GM12878 (cell line): ENCODE data around the gene PPP2R2D. TPM values are rescaled to one million over a fixed set of nuclear protein-coding genes. Genes with fewer than 3 reads are reported as not detected.

Experiments used
- ATAC-seq: fragments of 200-7000 bp; cut with Tn5 transposase; 3 replicates; pipeline ENCODE4 v1.9.1; 2020; ENCODE audit warnings: mild to moderate bottlenecking, moderate library complexity
- BruUV-seq: library from RNA; stranded (reverse); fragments of 400-500 nt; replicated peaks from 2 replicates; lab custom pipeline; 2021; lab: Mats Ljungman, UMichigan
- CTCF ChIA-PET: fragments of 300-600 bp; sonication (Branson Sonifier 250); formaldehyde crosslinking; extraction: SDS; loops from one replicate; lab custom pipeline; 2021; ENCODE audit warnings: inconsistent platforms; lab: Yijun Ruan, JAX
- POLR2A ChIA-PET: fragments of 350-600 bp; formaldehyde crosslinking; extraction: SDS; loops from one replicate; lab custom pipeline; 2021; ENCODE audit warnings: inconsistent platforms; lab: Charles Lee
- RAD21 ChIA-PET: fragments of 300-600 bp; sonication (Branson Sonifier 250); formaldehyde crosslinking; loops from one replicate; lab custom pipeline; 2023; ENCODE audit warnings: antibody characterized with exemption; ENCODE audit not compliant: unreplicated experiment; lab: Charles Lee
- SMC1A ChIA-PET: fragments of 300-600 bp; sonication (Branson Sonifier 250); formaldehyde crosslinking; loops from one replicate; lab custom pipeline; 2023; ENCODE audit not compliant: unreplicated experiment, uncharacterized antibody; lab: Charles Lee
- DNase-seq: peaks from one replicate; pipeline ENCODE4 v3.0.0-alpha.2; 2011; ENCODE audit warnings: low read depth, low spot score
- FAIRE-seq: peaks from 3 replicates; lab custom pipeline; 2011; peaks lifted over from hg19 to GRCh38; lab: Jason Lieb, UNC
- H2AFZ ChIP-seq: 2 replicates; pipeline ENCODE4 v1.6.0; 2011; ENCODE audit warnings: low read depth, low read length, control low read depth; ENCODE audit not compliant: control insufficient read depth
- H3K27ac ChIP-seq: 2 replicates; pipeline ENCODE4 v1.5.1; 2011; ENCODE audit warnings: control low read depth; ENCODE audit not compliant: control insufficient read depth, insufficient read depth
- H3K27me3 ChIP-seq, 2 experiments: replicated peaks in 1 of 2; 2 replicates each; pipeline versions ENCODE4 v1.6.0 to v1.6.1; 2011; ENCODE audit warnings: low read length in 1 of 2; ENCODE audit not compliant: control insufficient read depth in 2 of 2, insufficient read depth in 2 of 2
- H3K36me3 ChIP-seq, 2 experiments: 2 replicates each; pipeline ENCODE4 v1.5.1; 2011; ENCODE audit warnings: low read length in 1 of 2; ENCODE audit not compliant: control insufficient read depth in 2 of 2, insufficient read depth in 2 of 2
- H3K4me1 ChIP-seq: 2 replicates; pipeline ENCODE4 v1.6.1; 2011; ENCODE audit warnings: mild to moderate bottlenecking, low read length, moderate library complexity, mixed read lengths; ENCODE audit not compliant: control insufficient read depth, insufficient read depth
- H3K4me2 ChIP-seq: 2 replicates; pipeline ENCODE4 v1.6.0; 2011; ENCODE audit warnings: control low read depth; ENCODE audit not compliant: control insufficient read depth, insufficient read depth
- H3K4me3 ChIP-seq: fragments of 200-600 bp; sonication (generic); 2 replicates; pipeline ENCODE4 v1.5.1; 2016
- H3K79me2 ChIP-seq: 2 replicates; pipeline ENCODE4 v1.6.0; 2011; ENCODE audit warnings: low read length; ENCODE audit not compliant: control insufficient read depth, insufficient read depth
- H3K9ac ChIP-seq: 2 replicates; pipeline ENCODE4 v1.8.0; 2011; ENCODE audit warnings: low read length, control low read depth, mixed read lengths; ENCODE audit not compliant: control insufficient read depth, insufficient read depth
- H3K9me3 ChIP-seq: replicated peaks from 3 replicates; pipeline ENCODE4 v1.5.1; 2011; ENCODE audit warnings: mild to moderate bottlenecking, low read length; ENCODE audit not compliant: control insufficient read depth, insufficient read depth
- H4K20me1 ChIP-seq: 2 replicates; pipeline ENCODE4 v1.6.0; 2011; ENCODE audit not compliant: control insufficient read depth, insufficient read depth
- BHLHE40 ChIP-seq, 2 experiments: fragments of 450-650 bp in 1 of 2; IDR thresholded peaks; 2 replicates each; pipeline ENCODE4 v1.6.1; 2011 to 2017; ENCODE audit warnings: low read depth in 2 of 2, borderline replicate concordance in 1 of 2, improper control_type of control experiment in 1 of 2, low read length in 1 of 2, mild to moderate bottlenecking in 1 of 2
- BRCA1 ChIP-seq: IDR thresholded peaks from 2 replicates; pipeline ENCODE4 v1.6.1; 2011; ENCODE audit warnings: low read depth, low read length, improper control_type of control experiment
- CBFB ChIP-seq: IDR thresholded peaks from 2 replicates; pipeline ENCODE4 v1.6.1; 2016; ENCODE audit warnings: antibody characterized with exemption, low read depth
- CHD2 ChIP-seq: IDR thresholded peaks from 2 replicates; pipeline ENCODE4 v1.6.1; 2011; ENCODE audit warnings: low read depth, low read length, improper control_type of control experiment, borderline replicate concordance
- HDGF ChIP-seq: fragments of 450-650 bp; IDR thresholded peaks from 2 replicates; pipeline ENCODE4 v1.6.1; 2016; ENCODE audit warnings: antibody characterized with exemption
- IKZF1 ChIP-seq: fragments of 450-650 bp; conservative IDR thresholded peaks from 2 replicates; pipeline ENCODE4 v1.6.1; 2017; ENCODE audit warnings: antibody characterized with exemption, mild to moderate bottlenecking
- IRF3 ChIP-seq: fragments of 450-650 bp; IDR thresholded peaks from 2 replicates; pipeline ENCODE4 v1.6.1; 2014; ENCODE audit warnings: mild to moderate bottlenecking
- IRF4 ChIP-seq: IDR thresholded peaks from 2 replicates; pipeline ENCODE4 v1.6.1; 2011; ENCODE audit warnings: low read depth, low read length
- MXI1 ChIP-seq: fragments of 150-350 bp; IDR thresholded peaks from 2 replicates; pipeline ENCODE4 v1.6.1; 2011; ENCODE audit warnings: low read depth, mild to moderate bottlenecking, inconsistent platforms, low read length, improper control_type of control experiment
- POLR2AphosphoS2 ChIP-seq: IDR thresholded peaks from 2 replicates; pipeline ENCODE4 v1.6.1; 2011; ENCODE audit warnings: low read depth, mild to moderate bottlenecking, low read length, improper control_type of control experiment, moderate library complexity
- RELB ChIP-seq: fragments of 450-650 bp; IDR thresholded peaks from 2 replicates; pipeline ENCODE4 v1.6.1; 2017; ENCODE audit warnings: low read depth, mild to moderate bottlenecking, moderate library complexity
- RFX5 ChIP-seq: IDR thresholded peaks from 2 replicates; pipeline ENCODE4 v1.6.1; 2011; ENCODE audit warnings: low read depth, low read length, improper control_type of control experiment
- STAT1 ChIP-seq: fragments of 450-650 bp; conservative IDR thresholded peaks from 2 replicates; pipeline ENCODE4 v1.6.1; 2014; ENCODE audit warnings: antibody characterized with exemption, mild to moderate bottlenecking
- TCF3 ChIP-seq: IDR thresholded peaks from 2 replicates; pipeline ENCODE4 v1.6.1; 2012; ENCODE audit warnings: low read depth, mild to moderate bottlenecking, low read length, borderline replicate concordance; ENCODE audit not compliant: insufficient read depth
- WGBS: methylation state at CpG from one replicate; pipeline ENCODE4 v1.1.6; 2016; ENCODE audit warnings: low lambda C conversion rate; ENCODE audit not compliant: insufficient replicate concordance, insufficient coverage; ENCODE audit errors: missing lambda C conversion rate; 5-methylcytosine and 5-hydroxymethylcytosine counted together
- in situ Hi-C: fragments of 300-500 bp; cut with MboI; formaldehyde crosslinking; loops from 9 replicates; pipeline ENCODE4 v1.14.3; 2018; ENCODE audit warnings: mixed read lengths
- intact Hi-C: fragments of 100-400 bp; cut with micrococcal nuclease; formaldehyde crosslinking; loops from one replicate; pipeline ENCODE4 v1.14.2; 2022; ENCODE audit not compliant: unreplicated experiment
- polyA plus RNA-seq, 11 experiments: library from polyadenylated mRNA; depleted of rRNA in 4 of 11; unstranded in 6 of 11; stranded (reverse) in 5 of 11; fragments of >200 nt; fragmentation: Nextera tagmentation in 4 of 11; fragmentation: Illumina TruSeq in 1 of 11; extraction: Ambion mirVana in 4 of 11; extraction: Trizol in 1 of 11; gene quantifications; 1 replicate in 1 of 11; 2 replicates in 10 of 11; pipeline versions ENCODE4 v1.2.1 to v1.2.3, GENCODE V29; 2011 to 2016; ENCODE audit warnings: inconsistent platforms in 2 of 11, missing spikeins in 2 of 11, low read depth in 1 of 11
- total RNA-seq, 4 experiments: library from RNA; depleted of rRNA in 3 of 4; stranded (reverse); fragments of >200 nt in 3 of 4; fragmentation: Illumina TruSeq in 1 of 4; extraction: Trizol in 1 of 4; gene quantifications; 2 replicates each; pipeline versions ENCODE4 v1.2.1 to v1.2.3, GENCODE V29; 2013 to 2021

The PPP2R2D gene
- total and polyA plus RNA-seq, 10 of the 15 experiments (the other 5 are each of a cell fraction or from before 2014, with no cell fraction given): 2.8 to 41.9 (median 21.8) TPM

DNA sequence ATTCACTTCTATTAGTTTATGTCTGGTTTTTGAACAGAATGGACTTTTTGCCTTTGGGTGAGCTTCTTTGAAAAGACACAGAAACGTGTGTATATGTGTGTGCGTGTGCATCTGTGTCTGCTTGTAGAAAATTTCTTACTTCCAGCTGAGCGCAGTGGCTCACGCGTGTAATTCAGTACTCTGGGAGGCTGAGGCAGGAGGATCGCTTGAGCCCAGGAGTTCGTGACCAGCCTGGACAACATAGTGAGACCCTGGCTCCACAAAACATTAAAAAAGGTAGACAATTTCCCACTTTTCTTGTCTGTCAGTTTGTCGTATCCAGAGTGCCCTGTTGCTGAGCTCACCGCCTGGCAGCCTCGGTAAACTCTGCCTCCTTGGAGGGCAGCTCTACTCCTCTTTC, 25.4 kb downstream of the PPP2R2D start:
- Histone ChIP-seq H3K27ac (no peak overlapping the region), H3K36me3 (peaks cover 2 to 5% of the 10 kb centered on the region in 2 experiments; a peak in 3 of 4 replicates), H3K9me3 (peaks cover 7% of the 10 kb centered on the region), H2AFZ (no peak overlapping the region), H3K4me3 (no peak overlapping the region), H3K4me2 (no peak overlapping the region), H3K9ac (no peak overlapping the region), H3K27me3 (no peaks in the 10 kb centered on the region), H3K79me2 (peaks cover 76% of the 10 kb centered on the region), H4K20me1 (peaks cover 4% of the 10 kb centered on the region; the same call in 1 of the 2 replicates), H3K4me1 (peaks cover 25% of the 10 kb centered on the region)
- RAD21 ChIA-PET: no interaction called here
- ATAC-seq (no peak), DNase-seq (no peak), FAIRE-seq (no peak)
- 100% methylated on average over 8 of the region's 10 CpGs for WGBS
- SMC1A ChIA-PET: no interaction called here
- intact Hi-C loops: no loop called here
- in situ Hi-C loops: no loop called here
- TF ChIP-seq CBFB: no peak
- TF ChIP-seq IKZF1: no peak
- TF ChIP-seq IRF3: no peak
- TF ChIP-seq RELB: no peak
- TF ChIP-seq POLR2AphosphoS2: no peak
- no peak for TF ChIP-seq TCF3
- no peak for TF ChIP-seq RFX5
- no peak for TF ChIP-seq CHD2
- no peak for TF ChIP-seq STAT1
- TF ChIP-seq BRCA1: no peak
- no peak for TF ChIP-seq BHLHE40 (IDR thresholded peaks at IDR 0.05; ENCODE audit: borderline replicate concordance in 1 of 2, low read depth in 2 of 2, low read length in 1 of 2)
- no peak for TF ChIP-seq MXI1
- no peak for TF ChIP-seq IRF4
- no peak for TF ChIP-seq HDGF
- POLR2A ChIA-PET: no interaction called here
- no TSS peak for BruUV-seq
- CTCF ChIA-PET: no interaction called here
